Measurements from ENCODE around the gene NOS3.
"Not testable (repeated sequence)": the region's sequence is repeated elsewhere in the genome, so short reads cannot be mapped to it uniquely, and the experiment has no call there.

NOS3 gene

GRCh38 chr7:151000897-151001495 is 10.2 kb downstream of the NOS3 start:
- DNase-seq (ENCODE audit: low spot score), result no peak

GRCh38 chr7:151001546-151001945 is 10.7 kb downstream of the NOS3 start:
- no peak for DNase-seq (ENCODE audit: low spot score)

- DNase-seq (ENCODE audit: low spot score), result no peak
Measured at GRCh38 chr7:151003572-151003971, 12.8 kb downstream of the NOS3 start.

DNA sequence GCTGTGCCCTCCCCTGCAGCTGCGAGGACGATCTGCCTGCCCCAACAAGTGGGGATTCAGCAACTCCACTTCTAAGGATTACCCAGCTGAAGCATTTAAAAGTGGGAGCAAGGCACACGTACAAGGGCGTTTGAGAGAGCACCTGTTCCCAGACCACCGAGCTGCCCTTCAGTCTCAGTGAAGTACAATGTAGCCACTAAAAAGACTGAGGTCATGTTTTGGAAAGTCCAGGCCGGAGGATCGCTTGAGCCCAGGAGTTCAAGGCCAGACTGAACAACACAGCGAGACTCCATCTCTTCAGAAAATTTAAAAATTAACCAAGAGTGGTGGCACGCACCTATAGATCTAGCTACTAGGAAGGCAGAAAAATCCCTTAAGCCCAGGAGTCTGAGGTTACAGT is 14.7 kb downstream of the NOS3 start:
- no peak for DNase-seq (ENCODE audit: low spot score)

GRCh38 chr7:151006590-151007300 is 15.9 kb downstream of the NOS3 start:
- DNase-seq (ENCODE audit: low spot score), result no peak

DNA sequence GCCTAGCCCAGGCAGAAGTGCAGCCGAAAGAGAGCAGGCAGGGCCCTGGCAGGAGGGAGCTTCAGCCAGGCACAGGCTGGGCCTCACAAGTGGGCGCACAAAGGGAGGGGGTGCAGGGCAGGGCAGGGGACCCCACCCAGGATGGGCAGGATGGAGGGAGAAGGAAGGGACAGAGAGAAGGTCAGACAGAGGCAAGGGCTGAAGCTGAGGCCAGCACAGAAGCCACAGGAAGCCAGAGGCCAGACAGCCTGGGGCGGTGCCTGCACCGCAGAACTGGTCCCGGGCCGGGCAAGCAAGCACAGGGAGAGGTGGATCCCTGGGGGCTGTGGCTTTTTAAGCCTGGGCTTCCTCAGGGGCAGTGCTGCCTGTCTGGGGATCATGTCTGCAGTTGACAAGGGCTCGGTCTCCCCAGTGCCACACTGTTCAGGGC is 16.7 kb downstream of the NOS3 start:
- no peak for DNase-seq (ENCODE audit: low spot score)

DNA sequence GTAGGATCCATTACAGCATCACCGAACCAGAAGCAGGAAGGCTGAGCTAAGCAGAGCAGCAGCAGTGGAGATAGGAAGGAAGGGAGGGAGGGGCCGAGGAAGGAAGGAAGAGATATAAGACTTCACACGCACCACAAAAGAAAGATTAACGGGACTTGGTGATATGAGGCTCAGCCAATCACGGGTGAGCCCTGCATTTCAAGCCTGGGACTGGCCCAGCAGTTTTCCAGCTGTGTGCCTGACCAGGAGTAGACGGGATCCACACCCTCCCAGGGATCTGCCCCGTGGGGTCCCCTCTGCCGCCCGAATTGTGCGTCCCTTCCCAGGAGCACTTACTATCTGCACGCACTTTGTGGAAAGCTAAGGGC is 17.3 kb downstream of the NOS3 start:
- DNase-seq (ENCODE audit: low spot score), result no peak

DNA sequence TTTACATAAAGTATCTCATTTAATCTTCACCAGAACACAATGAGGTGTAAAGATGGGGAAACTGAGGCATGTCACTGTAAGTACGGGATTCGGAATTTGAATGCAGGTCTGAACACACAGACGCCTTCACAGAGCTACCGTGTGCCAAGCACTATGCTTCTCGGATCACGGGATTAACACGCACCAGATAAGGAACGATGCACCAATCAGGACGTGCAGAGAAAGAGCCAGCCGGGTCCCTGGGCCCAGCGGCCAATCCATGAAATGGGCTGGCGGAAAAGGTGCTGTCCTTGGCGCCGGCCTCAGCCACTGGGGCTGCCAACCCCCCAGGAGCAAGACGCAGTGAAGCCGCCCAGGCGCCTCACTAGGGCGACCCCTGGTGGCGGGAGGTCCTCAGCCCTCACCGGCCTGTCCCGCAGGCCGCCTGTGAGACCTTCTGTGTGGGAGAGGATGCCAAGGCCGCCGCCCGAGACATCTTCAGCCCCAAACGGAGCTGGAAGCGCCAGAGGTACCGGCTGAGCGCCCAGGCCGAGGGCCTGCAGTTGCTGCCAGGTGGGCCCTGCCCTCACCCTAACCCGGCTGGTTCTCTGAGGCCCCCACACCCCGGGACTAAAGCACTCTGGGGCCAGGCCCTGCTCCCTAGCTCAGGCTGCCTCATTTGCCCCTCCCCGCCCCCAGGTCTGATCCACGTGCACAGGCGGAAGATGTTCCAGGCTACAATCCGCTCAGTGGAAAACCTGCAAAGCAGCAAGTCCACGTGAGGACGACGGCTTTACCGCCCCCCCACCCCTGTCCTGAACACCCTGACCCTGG is 17.9 kb downstream of the NOS3 start:
- DNase-seq (ENCODE audit: low spot score), result no peak

GRCh38 chr7:151009327-151010036 is 18.7 kb downstream of the NOS3 start:
- no peak for DNase-seq (ENCODE audit: low spot score)

GRCh38 chr7:151010037-151010306 is 19.2 kb downstream of the NOS3 start:
- DNase-seq (ENCODE audit: low spot score), result no peak

DNA sequence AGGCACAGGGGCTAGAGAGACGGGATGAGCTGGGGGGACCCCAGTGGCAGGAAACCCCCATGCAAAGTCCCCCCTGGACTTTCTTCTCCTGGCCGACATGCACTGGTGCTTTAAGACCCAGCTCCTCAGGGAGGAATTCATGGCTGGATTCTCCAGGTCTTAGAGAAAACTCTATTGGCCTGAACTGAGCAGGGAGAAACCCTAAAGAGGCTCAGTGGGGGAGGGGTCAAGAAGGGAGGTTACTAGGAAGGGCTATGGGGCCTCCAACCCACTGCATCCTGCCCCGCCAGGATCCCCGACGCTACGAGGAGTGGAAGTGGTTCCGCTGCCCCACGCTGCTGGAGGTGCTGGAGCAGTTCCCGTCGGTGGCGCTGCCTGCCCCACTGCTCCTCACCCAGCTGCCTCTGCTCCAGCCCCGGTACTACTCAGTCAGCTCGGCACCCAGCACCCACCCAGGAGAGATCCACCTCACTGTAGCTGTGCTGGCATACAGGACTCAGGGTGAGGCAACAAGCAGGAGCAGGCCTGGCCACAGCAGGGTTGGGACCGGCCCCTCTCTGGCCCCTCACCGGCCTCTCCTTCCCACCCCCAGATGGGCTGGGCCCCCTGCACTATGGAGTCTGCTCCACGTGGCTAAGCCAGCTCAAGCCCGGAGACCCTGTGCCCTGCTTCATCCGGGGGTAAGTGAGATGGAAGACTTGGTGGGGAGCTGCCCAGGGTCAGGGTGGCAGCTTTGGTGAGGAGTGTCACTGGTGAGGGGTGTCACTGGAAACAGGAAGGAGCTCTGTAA is 19.7 kb downstream of the NOS3 start:
- DNase-seq (ENCODE audit: low spot score), result no peak

DNA sequence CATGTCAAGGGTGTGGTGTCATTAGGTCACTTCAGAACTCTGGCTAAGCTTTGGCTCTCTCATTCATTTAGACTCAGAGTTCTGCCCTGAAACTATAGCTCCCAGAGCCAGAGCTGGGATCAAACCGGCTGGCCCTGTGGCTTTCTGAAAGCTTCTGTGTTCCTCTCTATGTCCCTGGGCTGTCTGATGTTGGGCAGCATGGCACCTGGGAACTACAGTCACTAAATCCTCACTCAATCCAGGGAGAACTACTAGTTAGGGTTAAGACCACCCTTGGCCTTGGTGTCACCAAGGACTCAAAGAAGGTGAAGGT is 20.2 kb downstream of the NOS3 start:
- no peak for DNase-seq (ENCODE audit: low spot score)

GRCh38 chr7:151011616-151012015 is 20.8 kb downstream of the NOS3 start:
- DNase-seq (ENCODE audit: low spot score), result not testable (repeated sequence)

GRCh38 chr7:151012031-151012692 is 21.3 kb downstream of the NOS3 start:
- DNase-seq (ENCODE audit: low spot score), result no peak

DNA sequence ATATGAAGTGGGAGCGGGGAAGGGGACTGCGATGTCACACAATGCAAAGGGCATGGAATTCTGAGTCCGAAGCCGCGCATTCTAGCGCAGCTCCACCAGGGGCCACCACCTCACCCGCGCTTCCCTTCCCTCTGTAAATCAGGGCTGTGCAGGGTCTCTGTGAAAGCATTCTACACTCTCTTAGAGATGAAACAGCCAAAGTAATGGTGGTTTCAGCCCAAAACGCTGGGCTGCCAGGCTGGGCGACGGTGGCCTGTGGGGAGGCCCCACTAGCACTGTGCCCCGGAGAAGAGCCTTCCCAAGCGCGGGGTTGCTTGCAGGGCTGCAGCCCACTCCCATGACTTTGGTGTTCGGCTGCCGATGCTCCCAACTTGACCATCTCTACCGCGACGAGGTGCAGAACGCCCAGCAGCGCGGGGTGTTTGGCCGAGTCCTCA is 22.1 kb downstream of the NOS3 start:
- DNase-seq (ENCODE audit: low spot score), result no peak

- no peak for DNase-seq (ENCODE audit: low spot score)
Measured at GRCh38 chr7:151013356-151013732, 22.5 kb downstream of the NOS3 start.

GRCh38 chr7:151013733-151014497 is 23.1 kb downstream of the NOS3 start:
- DNase-seq (ENCODE audit: low spot score), result peak; percentile 85

GRCh38 chr7:151014950-151015349 is 24.1 kb downstream of the NOS3 start:
- no peak for DNase-seq (ENCODE audit: low spot score)

DNA sequence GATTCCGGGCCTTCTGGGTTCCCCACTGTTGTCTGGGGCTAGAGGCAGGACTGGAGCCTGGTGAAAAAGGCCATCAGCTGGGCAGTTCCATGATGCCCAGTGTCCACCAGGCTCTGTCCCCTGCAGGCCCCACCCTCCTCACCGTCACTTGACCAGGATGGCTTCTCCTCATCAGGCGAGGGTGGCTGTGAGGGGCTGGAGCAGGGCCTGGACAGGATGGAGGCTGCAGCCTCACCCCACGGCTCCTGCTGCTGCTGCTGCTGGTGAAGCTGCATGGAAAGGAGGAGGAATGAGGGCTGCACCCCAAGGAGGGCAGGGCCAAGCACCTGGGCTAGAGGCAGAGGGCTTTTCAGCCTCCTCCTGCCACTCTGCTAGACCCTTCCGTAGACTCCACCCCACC is 25.1 kb downstream of the NOS3 start:
- DNase-seq (ENCODE audit: low spot score), result no peak

- DNase-seq (ENCODE audit: low spot score), result no peak
Measured at GRCh38 chr7:151016505-151016904, 25.7 kb downstream of the NOS3 start.

DNA sequence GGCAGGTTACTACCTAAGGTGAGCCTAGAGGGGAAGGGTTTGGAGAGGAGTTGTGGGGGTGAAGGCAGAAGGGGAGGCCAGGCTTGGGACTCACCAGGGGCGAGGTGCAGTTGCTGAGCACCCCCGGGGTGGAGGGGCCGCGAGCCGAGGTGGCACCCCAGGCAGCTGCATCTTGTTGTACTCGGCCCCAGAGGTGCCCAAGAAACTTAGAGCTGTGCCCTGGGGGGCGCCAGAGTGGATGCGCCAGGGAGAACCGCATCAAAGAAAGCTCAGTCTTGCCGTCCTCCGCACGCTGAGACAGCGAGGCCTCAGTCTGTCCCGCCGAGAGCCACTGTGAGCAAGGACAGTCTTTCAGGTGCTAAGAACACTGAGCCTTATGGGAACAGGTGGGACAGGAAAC is 26.1 kb downstream of the NOS3 start:
- DNase-seq (ENCODE audit: low spot score), result no peak

All from left forelimb (tissue), 1 donor.